ENCODE data around the gene CILP2. TPM values are rescaled to one million over a fixed set of nuclear protein-coding genes. Genes with fewer than 3 reads are reported as not detected.

CILP2 gene
- total RNA-seq, 1 donor from 2014 or later, result 0.62 TPM

Other genes with a start within 250 kb of the CILP2 start
- 32.6 and 36.4 TPM in 2 replicates for gene SUGP1, start 217.8 kb upstream of the CILP2 start, total RNA-seq
- gene MAU2, start 217.4 kb upstream of the CILP2 start, total RNA-seq, result 32.0 and 40.3 TPM in 2 replicates
- gene GATAD2A, start 132.6 kb upstream of the CILP2 start, total RNA-seq, result 49.5 and 65.8 TPM in 2 replicates
- gene TSSK6, start 22.7 kb upstream of the CILP2 start, total RNA-seq, result 0.91 and 1.4 TPM in 2 replicates
- gene NDUFA13, start 22.0 kb upstream of the CILP2 start, total RNA-seq, result 18.0 and 46.5 TPM in 2 replicates
- gene YJEFN3, start 9.4 kb upstream of the CILP2 start, total RNA-seq, result 1.6 and 4.5 TPM in 2 replicates
- 1.1 and 1.8 TPM in 2 replicates for gene PBX4, start 80.4 kb downstream of the CILP2 start, total RNA-seq
- 3.1 and 3.7 TPM in 2 replicates for gene LPAR2, start 90.0 kb downstream of the CILP2 start, total RNA-seq
- gene GMIP, start 105.4 kb downstream of the CILP2 start, total RNA-seq, result 12.4 and 13.3 TPM in 2 replicates
- 102 and 113 TPM in 2 replicates for gene ATP13A1, start 125.4 kb downstream of the CILP2 start, total RNA-seq
- 2.4 and 5.2 TPM in 2 replicates for gene ZNF101, start 130.6 kb downstream of the CILP2 start, total RNA-seq
- 5.4 and 5.6 TPM in 2 replicates for gene ZNF14, start 194.8 kb downstream of the CILP2 start, total RNA-seq

Measured in myocyte (in vitro differentiated cells).